GM10266 (cell line): ENCODE measurements around the gene IFRD1.

Experiments
- DNase-seq: peaks from one replicate; pipeline ENCODE4 v3.0.0; 2012; ENCODE audit errors: extremely low spot score
- CTCF ChIP-seq: IDR thresholded peaks from 2 replicates; pipeline ENCODE4 v1.5.1; 2012; ENCODE audit warnings: mild to moderate bottlenecking, low read depth; ENCODE audit not compliant: control insufficient read depth, insufficient read depth; ENCODE audit errors: missing control alignments

IFRD1 gene

GRCh38 chr7:112487457-112488263 lies 37.4 kb downstream of the IFRD1 start:
- no peak for DNase-seq
- no peak for TF ChIP-seq CTCF

- TF ChIP-seq CTCF = no peak
- no peak for DNase-seq
Observed at GRCh38 chr7:112488264-112488552, 37.9 kb downstream of the IFRD1 start.

- no peak for DNase-seq
- TF ChIP-seq CTCF = no peak
Observed at GRCh38 chr7:112492186-112492585, 41.9 kb downstream of the IFRD1 start.

- DNase-seq = no peak
- TF ChIP-seq CTCF = no peak
Observed at GRCh38 chr7:112494656-112495055, 44.4 kb downstream of the IFRD1 start.

GRCh38 chr7:112495156-112495788 lies 45.0 kb downstream of the IFRD1 start:
- no peak for DNase-seq
- no peak for TF ChIP-seq CTCF

- peak; percentile 31 for DNase-seq
- peak; percentile 73 for TF ChIP-seq CTCF
Observed at GRCh38 chr7:112495810-112496462, 45.7 kb downstream of the IFRD1 start.

GRCh38 chr7:112497481-112497880 lies 47.2 kb downstream of the IFRD1 start:
- TF ChIP-seq CTCF = no peak
- DNase-seq = no peak
